Parathyroid adenoma (tissue), 2 donors: ENCODE results near the gene RAB28.

Experiments used
- H2AFZ ChIP-seq: fragments of 300-600 bp; sonication (generic); one replicate; pipeline ENCODE4 v1.7.0; 2017; ENCODE audit warnings: antibody characterized with exemption, mild to moderate bottlenecking
- H3K27ac ChIP-seq: fragments of 300-600 bp; sonication (generic); one replicate; pipeline ENCODE4 v1.7.0; 2017
- H3K27me3 ChIP-seq: fragments of 300-600 bp; sonication (generic); one replicate; pipeline ENCODE4 v1.7.0; 2017; ENCODE audit warnings: low read length; ENCODE audit not compliant: control insufficient read depth, insufficient read depth
- H3K36me3 ChIP-seq: fragments of 300-600 bp; sonication (generic); one replicate; pipeline ENCODE4 v1.7.0; 2017; ENCODE audit warnings: low read length; ENCODE audit not compliant: control insufficient read depth, insufficient read depth
- H3K4me1 ChIP-seq: fragments of 300-600 bp; sonication (generic); one replicate; pipeline ENCODE4 v1.7.0; 2017; ENCODE audit warnings: control low read depth
- H3K4me2 ChIP-seq: fragments of 300-600 bp; sonication (generic); one replicate; pipeline ENCODE4 v1.7.0; 2017; ENCODE audit warnings: low read length
- H3K4me3 ChIP-seq: fragments of 300-600 bp; sonication (generic); one replicate; pipeline ENCODE4 v1.7.0; 2017; ENCODE audit warnings: low read depth, low read length
- H3K79me2 ChIP-seq: fragments of 300-600 bp; sonication (generic); one replicate; pipeline ENCODE4 v1.7.0; 2017; ENCODE audit warnings: control low read depth
- H3K9ac ChIP-seq: fragments of 300-600 bp; sonication (generic); one replicate; pipeline ENCODE4 v1.7.0; 2017; ENCODE audit warnings: mild to moderate bottlenecking
- H3K9me3 ChIP-seq: fragments of 300-600 bp; sonication (generic); one replicate; pipeline ENCODE4 v1.7.0; 2017; ENCODE audit warnings: low read length; ENCODE audit not compliant: control insufficient read depth
- TF ChIP-seq, protein P1 (sequence below): fragments of 300-600 bp; sonication (generic); IDR thresholded peaks from one replicate; pipeline ENCODE4 v1.7.0; 2017; ENCODE audit warnings: antibody characterized with exemption, mild to moderate bottlenecking
- donor health status: primary hyperparathyroidism.

The RAB28 gene

DNA sequence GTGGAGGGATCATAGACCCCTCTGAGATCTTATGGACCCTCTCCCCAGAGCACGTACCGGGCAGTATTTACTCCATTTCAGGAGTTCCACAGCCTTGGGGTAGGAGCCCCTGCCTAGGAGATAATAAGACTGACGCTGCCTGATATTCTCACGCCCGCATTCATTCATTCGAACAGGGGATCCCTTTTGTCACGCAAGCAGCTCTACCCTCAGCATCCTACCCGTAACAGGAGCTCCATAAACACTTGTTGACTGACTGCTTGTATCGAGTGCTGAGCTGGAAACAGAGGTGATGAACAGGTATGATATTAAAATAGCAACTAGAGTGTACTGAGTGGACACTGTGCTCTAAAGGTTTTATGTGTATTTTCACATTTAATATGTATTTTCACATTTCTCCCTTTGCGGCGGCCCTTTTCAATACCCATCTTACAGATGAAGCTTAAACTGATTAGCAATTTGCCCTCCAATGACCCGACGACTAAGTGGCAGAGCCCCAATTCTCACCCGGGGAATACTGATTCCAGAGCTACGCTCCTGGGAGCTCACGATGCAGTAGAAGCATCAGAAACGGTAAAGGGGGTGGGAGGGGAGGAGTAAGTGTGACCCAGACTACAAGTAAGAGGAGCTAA, 888 bp downstream of the RAB28 start:
- Histone ChIP-seq H3K36me3 (no peaks in the 10 kb centered on the region), H3K27ac (peak overlapping the region; percentile 91), H3K4me1 (no peaks in the 10 kb centered on the region), H3K4me3 (peak overlapping the region; percentile 89), H3K27me3 (no peaks in the 10 kb centered on the region), H3K4me2 (peak overlapping the region; percentile 84), H2AFZ (peak overlapping the region; percentile 90), H3K9ac (peak overlapping the region; percentile 35), H3K9me3 (no peaks in the 10 kb centered on the region), H3K79me2 (no peaks in the 10 kb centered on the region)
- TF ChIP-seq, protein P1, sequence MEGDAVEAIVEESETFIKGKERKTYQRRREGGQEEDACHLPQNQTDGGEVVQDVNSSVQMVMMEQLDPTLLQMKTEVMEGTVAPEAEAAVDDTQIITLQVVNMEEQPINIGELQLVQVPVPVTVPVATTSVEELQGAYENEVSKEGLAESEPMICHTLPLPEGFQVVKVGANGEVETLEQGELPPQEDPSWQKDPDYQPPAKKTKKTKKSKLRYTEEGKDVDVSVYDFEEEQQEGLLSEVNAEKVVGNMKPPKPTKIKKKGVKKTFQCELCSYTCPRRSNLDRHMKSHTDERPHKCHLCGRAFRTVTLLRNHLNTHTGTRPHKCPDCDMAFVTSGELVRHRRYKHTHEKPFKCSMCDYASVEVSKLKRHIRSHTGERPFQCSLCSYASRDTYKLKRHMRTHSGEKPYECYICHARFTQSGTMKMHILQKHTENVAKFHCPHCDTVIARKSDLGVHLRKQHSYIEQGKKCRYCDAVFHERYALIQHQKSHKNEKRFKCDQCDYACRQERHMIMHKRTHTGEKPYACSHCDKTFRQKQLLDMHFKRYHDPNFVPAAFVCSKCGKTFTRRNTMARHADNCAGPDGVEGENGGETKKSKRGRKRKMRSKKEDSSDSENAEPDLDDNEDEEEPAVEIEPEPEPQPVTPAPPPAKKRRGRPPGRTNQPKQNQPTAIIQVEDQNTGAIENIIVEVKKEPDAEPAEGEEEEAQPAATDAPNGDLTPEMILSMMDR: no peak

DNA sequence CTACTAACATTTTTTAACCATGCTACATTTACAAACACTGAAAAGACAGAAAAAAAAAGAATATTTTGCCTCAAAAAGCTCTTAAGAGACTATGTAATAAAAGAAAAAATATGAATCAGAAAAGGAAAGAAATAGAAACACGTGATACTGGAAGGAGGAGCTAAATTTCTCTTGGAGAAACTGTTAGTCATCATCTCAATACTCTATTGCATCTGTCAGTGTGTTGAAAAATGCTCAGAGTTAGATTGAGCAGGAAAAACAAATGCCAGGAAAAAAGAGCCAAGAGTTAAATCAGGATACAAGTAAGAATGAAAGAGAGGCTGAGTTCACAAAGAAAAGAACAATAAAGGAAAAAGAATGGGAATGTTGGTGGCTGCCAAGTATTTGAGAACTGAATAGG, 2.6 kb downstream of the RAB28 start:
- Histone ChIP-seq H3K9ac (no peak overlapping the region), H3K4me2 (no peak overlapping the region), H3K9me3 (no peaks in the 10 kb centered on the region), H3K4me1 (no peaks in the 10 kb centered on the region), H3K79me2 (no peaks in the 10 kb centered on the region), H3K36me3 (no peaks in the 10 kb centered on the region), H3K4me3 (no peak overlapping the region), H2AFZ (no peak overlapping the region), H3K27ac (no peak overlapping the region), H3K27me3 (no peaks in the 10 kb centered on the region)
- TF ChIP-seq, protein P1: no peak

DNA sequence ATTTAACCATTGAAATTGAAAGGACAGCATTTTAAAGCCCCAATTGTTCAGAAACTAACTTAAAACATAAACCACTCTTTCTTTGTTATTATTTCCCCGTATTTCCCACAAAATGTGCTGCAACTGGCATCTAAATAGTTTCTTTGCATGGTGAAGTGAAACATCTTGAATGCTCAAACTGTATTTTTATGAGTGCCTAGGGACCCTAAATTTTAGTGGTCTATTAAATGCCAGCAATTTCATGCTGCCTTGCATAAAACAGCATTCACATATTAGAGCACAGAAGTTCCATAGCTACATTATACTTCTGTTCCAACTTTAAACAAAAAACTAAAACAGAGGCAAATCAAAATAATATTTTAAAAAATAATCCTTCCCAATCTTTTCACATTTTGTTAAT, 5.4 kb downstream of the RAB28 start:
- Histone ChIP-seq H2AFZ (no peak overlapping the region), H3K9ac (no peak overlapping the region), H3K9me3 (no peaks in the 10 kb centered on the region), H3K79me2 (no peaks in the 10 kb centered on the region), H3K27ac (no peak overlapping the region), H3K4me3 (no peak overlapping the region), H3K36me3 (no peaks in the 10 kb centered on the region), H3K27me3 (no peaks in the 10 kb centered on the region), H3K4me1 (no peaks in the 10 kb centered on the region), H3K4me2 (no peak overlapping the region)
- TF ChIP-seq, protein P1: no peak

DNA sequence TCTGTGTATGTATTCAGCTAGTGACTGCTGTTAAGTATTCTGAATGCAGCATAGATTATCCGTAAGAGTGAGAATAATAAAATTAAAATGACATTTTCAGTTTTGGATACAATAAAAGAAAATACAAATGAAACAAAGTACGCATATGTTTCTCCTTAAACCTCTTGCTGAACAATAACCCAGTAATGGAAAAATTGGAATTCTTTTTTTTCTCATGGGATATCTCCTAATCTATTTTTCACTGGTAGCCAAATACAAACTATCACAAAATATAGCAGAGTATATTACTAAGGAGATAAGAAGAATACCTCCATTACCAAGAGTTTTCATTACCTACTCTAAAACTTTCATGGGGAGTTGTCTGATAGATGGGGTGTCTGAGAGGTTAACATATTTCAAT, 6.0 kb downstream of the RAB28 start:
- TF ChIP-seq, protein P1: no peak
- H3K9ac ChIP-seq: no peak overlapping the region

DNA sequence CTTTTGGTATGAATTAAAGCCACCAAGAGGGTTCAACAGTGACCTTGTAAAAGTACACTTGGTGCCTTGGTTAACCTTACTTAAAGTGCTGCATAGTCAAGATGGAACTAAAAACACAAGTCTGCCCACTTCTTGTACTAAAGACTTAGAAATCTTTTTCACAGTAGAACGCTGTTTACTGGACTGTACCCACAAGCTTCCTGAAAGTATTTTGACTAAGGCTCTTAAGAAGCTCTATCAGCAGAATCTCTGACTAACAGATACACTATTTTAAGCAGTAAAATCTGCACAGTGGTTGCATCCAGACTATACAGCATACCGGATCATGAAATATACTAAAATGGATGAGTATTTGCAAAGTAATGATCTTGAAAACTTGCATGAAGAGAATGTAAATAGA, 7.2 kb downstream of the RAB28 start:
- TF ChIP-seq, protein P1: no peak
- H3K9ac ChIP-seq: no peak overlapping the region

More for the DNA sequence above, 6.0 kb downstream of the RAB28 start:
- H3K27ac ChIP-seq: no peak overlapping the region
- H3K4me2 ChIP-seq: no peak overlapping the region
- H3K4me3 ChIP-seq: no peak overlapping the region
- no peaks in the 10 kb centered on the region for H3K4me1 ChIP-seq
- H2AFZ ChIP-seq: no peak overlapping the region
- no peaks in the 10 kb centered on the region for H3K27me3 ChIP-seq
- H3K36me3 ChIP-seq: no peaks in the 10 kb centered on the region
- no peaks in the 10 kb centered on the region for H3K79me2 ChIP-seq
- no peaks in the 10 kb centered on the region for H3K9me3 ChIP-seq

More for the DNA sequence above, 7.2 kb downstream of the RAB28 start:
- Histone ChIP-seq H2AFZ (no peak overlapping the region), H3K4me2 (peak overlapping the region; percentile 2), H3K4me3 (no peak overlapping the region), H3K9me3 (no peaks in the 10 kb centered on the region), H3K27ac (no peak overlapping the region), H3K79me2 (no peaks in the 10 kb centered on the region), H3K27me3 (no peaks in the 10 kb centered on the region), H3K4me1 (no peaks in the 10 kb centered on the region), H3K36me3 (no peaks in the 10 kb centered on the region)
